ENCODE data around the gene ADRB1. TPM values are rescaled to one million over a fixed set of nuclear protein-coding genes. Genes with fewer than 3 reads are reported as not detected.
A peak's percentile ranks its signal among the peaks of the same experiment; 100 is the strongest.

ADRB1 gene
- total RNA-seq, 3 donors from 2014 or later (not counting 1 experiment from before 2014, with no cell fraction given) = 0.12 to 2.9 (median 2.1) TPM

DNA sequence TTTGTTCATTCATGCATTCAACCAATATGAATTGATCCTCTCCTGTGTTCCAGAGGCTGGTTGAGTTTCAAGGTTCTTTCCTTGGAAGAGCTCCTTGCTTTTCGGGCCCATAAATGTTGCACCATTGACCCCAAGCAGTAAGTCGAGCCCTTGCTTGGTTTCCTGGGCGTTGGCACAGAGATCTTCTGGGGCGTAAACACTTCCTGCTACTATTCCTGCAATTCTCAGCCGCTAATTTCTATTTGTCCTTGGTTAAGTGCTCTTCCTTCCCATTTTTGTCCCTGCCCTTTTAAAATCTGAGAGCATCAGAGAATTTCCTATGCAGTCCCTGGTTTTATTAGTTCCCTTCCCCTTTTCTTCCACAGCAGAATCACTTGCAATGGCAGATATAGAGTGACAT lies 44.1 kb upstream of the ADRB1 start:
- H3K4me1 ChIP-seq (ENCODE audit: control insufficient read depth, insufficient read depth, low read length) = no peaks in the 10 kb centered on the region
- ATAC-seq (no peak), DNase-seq (no peak)
- H3K36me3 ChIP-seq (ENCODE audit: control insufficient read depth, insufficient read depth, low read length) = no peaks in the 10 kb centered on the region
- peaks cover 9 to 16% of the 10 kb centered on the region in 2 donors for H3K4me1 Mint-ChIP-seq
- no peaks in the 10 kb centered on the region for H3K27me3 ChIP-seq (ENCODE audit: control insufficient read depth, insufficient read depth, low read length)
- H3K9me3 ChIP-seq (ENCODE audit: control insufficient read depth, insufficient read depth, low read length) = no peaks in the 10 kb centered on the region
- no peak overlapping the region for H3K27ac ChIP-seq (ENCODE audit: low read length)
- H3K9me3 Mint-ChIP-seq = no peaks in the 10 kb centered on the region
- 26% methylated on average over 5 of the region's 5 CpGs for WGBS (ENCODE audit: insufficient coverage)
- H3K4me3 Mint-ChIP-seq = no peak overlapping the region
- H3K36me3 Mint-ChIP-seq = no peaks in the 10 kb centered on the region
- peaks cover 21 to 36% of the 10 kb centered on the region in 2 donors for H3K27me3 Mint-ChIP-seq (ENCODE audit: low read depth in 2 of 2)
- intact Hi-C loops (cut with micrococcal nuclease) = no loop called here
- H3K27ac Mint-ChIP-seq = no peak overlapping the region
- H3K4me3 ChIP-seq (ENCODE audit: low read length) = no peak overlapping the region
- TF ChIP-seq, protein P1, sequence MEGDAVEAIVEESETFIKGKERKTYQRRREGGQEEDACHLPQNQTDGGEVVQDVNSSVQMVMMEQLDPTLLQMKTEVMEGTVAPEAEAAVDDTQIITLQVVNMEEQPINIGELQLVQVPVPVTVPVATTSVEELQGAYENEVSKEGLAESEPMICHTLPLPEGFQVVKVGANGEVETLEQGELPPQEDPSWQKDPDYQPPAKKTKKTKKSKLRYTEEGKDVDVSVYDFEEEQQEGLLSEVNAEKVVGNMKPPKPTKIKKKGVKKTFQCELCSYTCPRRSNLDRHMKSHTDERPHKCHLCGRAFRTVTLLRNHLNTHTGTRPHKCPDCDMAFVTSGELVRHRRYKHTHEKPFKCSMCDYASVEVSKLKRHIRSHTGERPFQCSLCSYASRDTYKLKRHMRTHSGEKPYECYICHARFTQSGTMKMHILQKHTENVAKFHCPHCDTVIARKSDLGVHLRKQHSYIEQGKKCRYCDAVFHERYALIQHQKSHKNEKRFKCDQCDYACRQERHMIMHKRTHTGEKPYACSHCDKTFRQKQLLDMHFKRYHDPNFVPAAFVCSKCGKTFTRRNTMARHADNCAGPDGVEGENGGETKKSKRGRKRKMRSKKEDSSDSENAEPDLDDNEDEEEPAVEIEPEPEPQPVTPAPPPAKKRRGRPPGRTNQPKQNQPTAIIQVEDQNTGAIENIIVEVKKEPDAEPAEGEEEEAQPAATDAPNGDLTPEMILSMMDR (IDR thresholded peaks at IDR 0.05) = no peak

DNA sequence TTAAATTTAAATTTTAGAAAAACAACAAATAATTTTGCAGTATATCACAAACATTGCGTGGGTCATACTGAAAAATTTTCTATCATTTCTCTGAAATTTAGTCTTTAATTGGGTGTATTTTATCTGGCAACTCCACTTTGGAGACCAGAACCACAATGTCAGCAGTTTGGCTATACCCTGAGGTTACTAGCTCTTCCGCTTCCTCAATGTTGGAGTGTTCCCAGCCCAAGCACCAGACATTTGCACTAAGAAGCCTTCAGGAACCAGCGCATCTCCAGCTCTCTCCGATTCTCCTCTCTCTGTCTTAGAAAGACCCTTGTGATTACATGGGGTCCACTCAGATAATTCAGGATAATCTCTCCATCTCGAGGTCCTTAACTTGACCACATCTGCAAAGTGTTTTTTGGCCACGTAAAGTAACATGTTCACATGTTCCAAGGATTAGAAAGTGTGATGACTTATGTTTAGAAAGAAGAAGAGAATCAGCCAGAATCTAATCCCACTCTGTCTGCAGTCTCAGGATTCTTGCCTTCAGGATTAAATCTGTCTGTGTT lies 43.1 kb upstream of the ADRB1 start:
- peak overlapping the region; percentile 9 for H3K4me3 Mint-ChIP-seq
- H3K4me3 ChIP-seq (ENCODE audit: low read length) = no peak overlapping the region
- H3K9me3 ChIP-seq (ENCODE audit: control insufficient read depth, insufficient read depth, low read length) = no peaks in the 10 kb centered on the region
- no peaks in the 10 kb centered on the region for H3K9me3 Mint-ChIP-seq
- H3K36me3 ChIP-seq (ENCODE audit: control insufficient read depth, insufficient read depth, low read length) = no peaks in the 10 kb centered on the region
- peaks cover 9 to 16% of the 10 kb centered on the region in 2 donors for H3K4me1 Mint-ChIP-seq
- no peak overlapping the region for H3K27ac ChIP-seq (ENCODE audit: low read length)
- H3K27me3 Mint-ChIP-seq (ENCODE audit: low read depth in 2 of 2) = peaks cover 29 to 39% of the 10 kb centered on the region in 2 donors
- WGBS (ENCODE audit: insufficient coverage) = 87% methylated on average over 6 of the region's 6 CpGs
- TF ChIP-seq, protein P1 (IDR thresholded peaks at IDR 0.05) = no peak
- H3K27ac Mint-ChIP-seq = no peak overlapping the region
- intact Hi-C loops (cut with micrococcal nuclease) = no loop called here
- H3K36me3 Mint-ChIP-seq = no peaks in the 10 kb centered on the region
- DNase-seq (no peak), ATAC-seq (no peak)
- H3K4me1 ChIP-seq (ENCODE audit: control insufficient read depth, insufficient read depth, low read length) = no peaks in the 10 kb centered on the region
- H3K27me3 ChIP-seq (ENCODE audit: control insufficient read depth, insufficient read depth, low read length) = no peaks in the 10 kb centered on the region

DNA sequence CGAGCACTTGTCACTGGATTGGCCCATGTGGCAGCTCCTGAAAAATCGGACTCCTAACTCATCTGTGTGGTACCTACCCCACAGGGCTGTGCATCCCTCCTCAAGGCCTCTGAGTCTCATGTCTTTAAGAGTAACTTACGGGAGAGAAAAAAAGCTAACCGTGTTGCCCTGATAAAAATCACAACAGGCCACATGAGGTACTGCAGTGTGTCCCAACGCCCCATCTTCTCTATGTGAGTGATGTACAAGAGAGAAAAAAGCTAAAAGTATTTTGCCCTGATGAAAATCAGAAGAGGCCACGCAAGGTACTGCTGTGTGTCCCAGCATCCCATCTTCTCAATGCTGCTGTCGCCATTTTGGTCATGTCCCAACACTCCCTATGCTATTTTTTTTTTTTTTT lies 41.2 kb upstream of the ADRB1 start:
- TF ChIP-seq, protein P1 (IDR thresholded peaks at IDR 0.05) = no peak
- Histone ChIP-seq H3K27me3 (ENCODE audit: control insufficient read depth, insufficient read depth, low read length) (no peaks in the 10 kb centered on the region), H3K4me1 (ENCODE audit: control insufficient read depth, insufficient read depth, low read length) (no peaks in the 10 kb centered on the region), H3K27ac (ENCODE audit: low read length) (no peak overlapping the region), H3K9me3 (ENCODE audit: control insufficient read depth, insufficient read depth, low read length) (no peaks in the 10 kb centered on the region), H3K4me3 (ENCODE audit: low read length) (no peak overlapping the region), H3K36me3 (ENCODE audit: control insufficient read depth, insufficient read depth, low read length) (no peaks in the 10 kb centered on the region)
- Mint-ChIP-seq H3K9me3 (no peaks in the 10 kb centered on the region), H3K27me3 (ENCODE audit: low read depth in 2 of 2) (peaks cover 13 to 24% of the 10 kb centered on the region in 2 donors), H3K4me1 (peaks cover 9 to 16% of the 10 kb centered on the region in 2 donors), H3K4me3 (no peak overlapping the region), H3K27ac (no peak overlapping the region), H3K36me3 (no peaks in the 10 kb centered on the region)
- ATAC-seq (no peak), DNase-seq (no peak)
- WGBS (ENCODE audit: insufficient coverage) = 76% methylated on average over 6 of the region's 7 CpGs
- intact Hi-C loops (cut with micrococcal nuclease) = no loop called here
